Measurements from ENCODE around the gene NPAS3. TPM values are rescaled to one million over a fixed set of nuclear protein-coding genes. Genes with fewer than 3 reads are reported as not detected.

Gene NPAS3
- total and polyA plus RNA-seq, 2 of the 8 experiments (the other 6 are each of a cell fraction or from before 2014, with no cell fraction given): 0.11 to 0.60 TPM

DNA sequence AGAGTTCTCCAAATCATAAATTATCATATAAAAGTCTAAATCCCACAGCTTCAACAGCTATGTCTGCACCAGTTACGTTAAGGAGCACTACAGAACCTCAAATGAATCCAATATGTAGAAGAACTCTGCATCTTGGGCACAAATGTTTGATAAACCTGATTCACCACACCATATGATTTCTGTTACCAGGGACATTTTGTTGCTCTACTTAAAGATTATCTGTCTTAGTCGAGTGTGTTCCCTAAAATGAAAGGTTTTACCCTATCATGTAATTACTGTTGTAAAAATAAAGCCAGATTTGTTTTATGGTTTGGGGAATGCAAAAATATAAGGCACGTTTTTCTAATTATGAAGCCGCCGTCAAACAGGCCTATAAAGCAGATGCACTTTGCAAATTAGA lies 649.1 kb downstream of the NPAS3 start:
- Histone ChIP-seq H2AK5ac (ENCODE audit: low read depth, low read length) (no peak overlapping the region), H2BK20ac (ENCODE audit: low read length) (no peak overlapping the region), H3K14ac (ENCODE audit: insufficient read length) (no peak overlapping the region), H3K56ac (replicated peaks; ENCODE audit: insufficient read length, low read depth, low read length) (no peak overlapping the region), H2AFZ (ENCODE audit: low read length) (no peak overlapping the region), H2BK12ac (ENCODE audit: low read depth, low read length) (no peak overlapping the region), H3K4me3 (ENCODE audit: extremely low read depth in 1 of 4, insufficient read depth in 2 of 4, low read depth in 3 of 4, low read length in 4 of 4) (no peak overlapping the region), H3K23me2 (ENCODE audit: low read depth, low read length) (no peaks in the 10 kb centered on the region), H3K79me2 (ENCODE audit: control insufficient read depth in 1 of 2, insufficient read depth in 2 of 2, low read length in 2 of 2) (no peaks in the 10 kb centered on the region), H2BK120ac (replicated peaks; ENCODE audit: low read depth, low read length) (no peak overlapping the region), H3K4me2 (ENCODE audit: insufficient read depth in 1 of 2, low read depth in 2 of 2, low read length in 2 of 2) (no peak overlapping the region), H4K91ac (replicated peaks; ENCODE audit: insufficient read length, low read length) (no peak overlapping the region), H3K27ac (ENCODE audit: low read depth, low read length) (no peak overlapping the region), H3K9ac (replicated peaks in 1 of 4; ENCODE audit: extremely low read depth in 1 of 4, low read depth in 3 of 4, low read length in 3 of 4) (no peak overlapping the region), H3K9me3 (ENCODE audit: insufficient read depth in 2 of 2, low read depth in 1 of 2, low read length in 1 of 2) (no peaks in the 10 kb centered on the region), H3K79me1 (ENCODE audit: low read depth, low read length) (no peaks in the 10 kb centered on the region), H3K4me1 (replicated peaks in 1 of 4; ENCODE audit: control insufficient read depth in 3 of 4, insufficient read depth in 4 of 4, low read length in 3 of 4) (peaks cover 0 to 3% (median 0%) of the 10 kb centered on the region in 4 experiments; a peak in 1 of 7 replicates), H2BK5ac (ENCODE audit: low read depth, low read length) (no peak overlapping the region), H3K18ac (ENCODE audit: extremely low read depth, low read length) (no peak overlapping the region), H3K23ac (ENCODE audit: insufficient read length) (no peak overlapping the region), H4K8ac (ENCODE audit: extremely low read depth, insufficient read depth, low read length) (no peak overlapping the region), H2BK15ac (ENCODE audit: low read length) (no peak overlapping the region), H4K20me1 (replicated peaks in 1 of 2; ENCODE audit: control insufficient read depth in 1 of 2, insufficient read depth in 2 of 2, low read length in 2 of 2) (no peaks in the 10 kb centered on the region), H3K27me3 (replicated peaks in 1 of 4; ENCODE audit: control insufficient read depth in 3 of 4, extremely low read depth in 1 of 4, insufficient read depth in 3 of 4, low read length in 3 of 4) (no peaks in the 10 kb centered on the region), H4K5ac (ENCODE audit: insufficient read length, low read depth, low read length) (no peak overlapping the region), H3K36me3 (ENCODE audit: control insufficient read depth in 2 of 4, insufficient read depth in 4 of 4, low read length in 3 of 4) (no peaks in the 10 kb centered on the region), H3K4ac (replicated peaks; ENCODE audit: insufficient read length, low read depth, low read length) (no peak overlapping the region)
- 90% methylated on average over 5 of the region's 5 CpGs; no CpG with 5 or more reads in 1 of the 2 experiments for WGBS, 2 experiments (ENCODE audit: extremely low coverage in 1 of 2, insufficient coverage in 1 of 2, insufficient read length in 1 of 2, insufficient replicate concordance in 2 of 2, low coverage in 1 of 2, low lambda C conversion rate in 2 of 2, missing lambda C conversion rate in 1 of 2)
- FAIRE-seq: no peak
- CTCF ChIA-PET (ENCODE audit: partially characterized antibody): no interaction called here
- no peak for DNase-seq (ENCODE audit: low read depth in 1 of 2, low spot score in 2 of 2)
- POLR2A ChIA-PET (ENCODE audit: partially characterized antibody): no interaction called here
- no peak for TF ChIP-seq NANOG (IDR thresholded peaks at IDR 0.05; ENCODE audit: insufficient read depth, low read depth, low read length, poor library complexity, severe bottlenecking)
- no peak for TF ChIP-seq BCL11A (IDR thresholded peaks at IDR 0.05; ENCODE audit: low read depth in 2 of 2, low read length in 2 of 2)
- TF ChIP-seq JUN (IDR thresholded peaks at IDR 0.05; ENCODE audit: low read depth, low read length): no peak
- TF ChIP-seq PHF8 (conservative IDR thresholded peaks at IDR 0.05; ENCODE audit: low read depth, low read length): no peak
- TF ChIP-seq GTF2F1 (IDR thresholded peaks at IDR 0.05; ENCODE audit: borderline replicate concordance, low read depth, low read length): no peak
- no peak for TF ChIP-seq CBX5 (IDR thresholded peaks at IDR 0.05; ENCODE audit: low read depth, low read length)
- no peak for TF ChIP-seq SRF (IDR thresholded peaks at IDR 0.05; ENCODE audit: low read depth, low read length)
- TF ChIP-seq KDM4A (IDR thresholded peaks at IDR 0.05; ENCODE audit: low read depth, low read length, severe bottlenecking): no peak
- TF ChIP-seq TAF1 (IDR thresholded peaks at IDR 0.05; ENCODE audit: low read depth, low read length): no peak
- TF ChIP-seq SP4 (IDR thresholded peaks at IDR 0.05; ENCODE audit: low read length): no peak
- TF ChIP-seq, protein P1, sequence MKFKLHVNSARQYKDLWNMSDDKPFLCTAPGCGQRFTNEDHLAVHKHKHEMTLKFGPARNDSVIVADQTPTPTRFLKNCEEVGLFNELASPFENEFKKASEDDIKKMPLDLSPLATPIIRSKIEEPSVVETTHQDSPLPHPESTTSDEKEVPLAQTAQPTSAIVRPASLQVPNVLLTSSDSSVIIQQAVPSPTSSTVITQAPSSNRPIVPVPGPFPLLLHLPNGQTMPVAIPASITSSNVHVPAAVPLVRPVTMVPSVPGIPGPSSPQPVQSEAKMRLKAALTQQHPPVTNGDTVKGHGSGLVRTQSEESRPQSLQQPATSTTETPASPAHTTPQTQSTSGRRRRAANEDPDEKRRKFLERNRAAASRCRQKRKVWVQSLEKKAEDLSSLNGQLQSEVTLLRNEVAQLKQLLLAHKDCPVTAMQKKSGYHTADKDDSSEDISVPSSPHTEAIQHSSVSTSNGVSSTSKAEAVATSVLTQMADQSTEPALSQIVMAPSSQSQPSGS (IDR thresholded peaks at IDR 0.05; ENCODE audit: low read length): no peak
- no peak for TF ChIP-seq RAD21 (IDR thresholded peaks at IDR 0.05 in 1 of 2, conservative IDR thresholded peaks at IDR 0.05 in 1 of 2; ENCODE audit: low read depth in 2 of 2, low read length in 2 of 2)
- TF ChIP-seq CHD2 (IDR thresholded peaks at IDR 0.05; ENCODE audit: low read length): no peak

All from H1 (cell line).